ENCODE results near the gene SLC12A7.

- TF ChIP-seq CTCF (IDR thresholded peaks at IDR 0.05) (no peak), POLR2A (IDR thresholded peaks at IDR 0.05) (no peak)
Observed at GRCh38 chr5:1156754-1157460, 45.0 kb upstream of the SLC12A7 start.
